Measurements from ENCODE around the gene LINGO3.

Gene LINGO3

DNA sequence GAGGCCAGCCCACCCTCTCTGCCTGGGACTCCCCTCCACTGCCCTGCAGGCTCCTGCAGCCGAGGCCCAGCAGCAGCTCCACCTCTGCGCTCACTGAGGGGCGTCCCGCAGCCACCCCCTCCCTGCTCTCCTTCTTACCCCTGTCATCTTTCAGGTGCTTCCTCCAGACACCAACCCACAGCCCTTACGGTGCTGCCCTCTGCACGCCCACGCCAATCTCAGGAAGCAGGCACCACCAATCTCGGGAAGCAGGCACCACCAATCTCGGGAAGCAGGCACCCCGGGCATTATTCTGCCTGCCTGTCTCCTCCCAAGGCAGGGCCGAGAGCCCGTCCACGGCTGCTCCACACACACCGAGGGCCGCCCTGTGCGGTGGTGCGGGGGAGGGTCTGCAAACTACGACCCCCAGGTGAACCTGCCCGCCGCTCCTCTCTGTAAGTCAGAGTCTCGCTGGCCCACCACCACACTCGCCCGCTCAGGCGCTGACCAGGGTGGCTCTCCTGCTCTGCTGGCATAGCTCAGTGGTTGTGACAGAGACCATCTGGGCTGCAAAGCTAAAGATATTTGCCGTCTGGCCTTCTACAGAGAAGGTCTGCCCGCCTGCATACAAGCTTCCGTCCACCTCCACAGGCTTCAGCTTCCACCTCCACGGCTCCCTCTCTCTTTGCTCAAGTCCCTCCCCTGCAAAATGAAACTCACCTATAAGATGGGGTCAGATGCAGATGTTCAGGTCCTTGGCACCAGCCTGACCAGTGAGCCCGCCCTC lies 17.5 kb upstream of the LINGO3 start:
- DNase-seq, result no peak

- DNase-seq, result no peak
Measured at GRCh38 chr19:2324220-2324948, 16.4 kb upstream of the LINGO3 start.

- DNase-seq, result no peak
Measured at GRCh38 chr19:2323707-2324106, 15.8 kb upstream of the LINGO3 start.

GRCh38 chr19:2321565-2322283 lies 13.8 kb upstream of the LINGO3 start:
- DNase-seq, result no peak

GRCh38 chr19:2320939-2321338 lies 13.0 kb upstream of the LINGO3 start:
- DNase-seq, result no peak

DNA sequence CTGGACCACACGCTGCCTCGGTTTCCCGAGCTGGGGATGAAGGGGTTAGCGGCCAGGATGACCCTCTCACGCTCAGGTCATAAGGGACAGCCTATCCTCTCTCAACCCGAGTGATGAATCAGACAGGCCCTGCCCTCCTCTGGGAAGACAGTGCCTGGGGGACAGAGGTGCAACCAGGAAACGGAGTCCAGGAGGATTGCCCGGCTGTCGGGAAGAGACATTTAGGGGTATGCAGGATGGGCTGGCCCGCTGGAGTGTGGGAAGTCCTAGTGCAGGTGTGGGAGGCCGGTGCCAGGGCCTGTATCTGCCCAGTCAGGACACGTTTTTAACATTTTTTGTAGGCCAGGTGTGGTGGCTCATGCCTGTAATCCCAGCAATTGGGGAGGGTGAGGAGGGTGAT lies 12.1 kb upstream of the LINGO3 start:
- no peak for DNase-seq

DNA sequence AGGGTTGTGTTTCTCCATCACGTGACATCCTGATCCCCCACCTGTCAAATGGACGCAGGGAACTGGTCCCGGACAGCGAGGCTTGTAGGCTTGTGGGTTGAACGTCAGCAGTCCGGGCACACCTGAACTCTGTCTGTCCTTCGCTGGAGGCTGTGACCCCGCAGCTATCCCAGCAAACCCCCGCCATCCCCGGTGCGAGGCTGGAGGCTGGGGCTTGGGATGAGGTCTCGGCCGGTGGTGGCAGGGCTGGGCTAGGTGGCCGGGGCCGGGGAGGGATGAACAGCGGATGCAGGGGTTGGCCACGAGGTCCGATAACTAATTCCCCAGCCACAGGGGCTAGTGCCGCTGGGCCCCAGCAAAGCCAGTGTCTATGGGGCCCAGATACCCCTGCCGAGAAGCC lies 11.6 kb upstream of the LINGO3 start:
- DNase-seq, result no peak

GRCh38 chr19:2318923-2319322 lies 11.0 kb upstream of the LINGO3 start:
- no peak for DNase-seq

- no peak for DNase-seq
Measured at GRCh38 chr19:2317756-2318155, 9.8 kb upstream of the LINGO3 start.

GRCh38 chr19:2317300-2317699 lies 9.3 kb upstream of the LINGO3 start:
- DNase-seq, result no peak

DNA sequence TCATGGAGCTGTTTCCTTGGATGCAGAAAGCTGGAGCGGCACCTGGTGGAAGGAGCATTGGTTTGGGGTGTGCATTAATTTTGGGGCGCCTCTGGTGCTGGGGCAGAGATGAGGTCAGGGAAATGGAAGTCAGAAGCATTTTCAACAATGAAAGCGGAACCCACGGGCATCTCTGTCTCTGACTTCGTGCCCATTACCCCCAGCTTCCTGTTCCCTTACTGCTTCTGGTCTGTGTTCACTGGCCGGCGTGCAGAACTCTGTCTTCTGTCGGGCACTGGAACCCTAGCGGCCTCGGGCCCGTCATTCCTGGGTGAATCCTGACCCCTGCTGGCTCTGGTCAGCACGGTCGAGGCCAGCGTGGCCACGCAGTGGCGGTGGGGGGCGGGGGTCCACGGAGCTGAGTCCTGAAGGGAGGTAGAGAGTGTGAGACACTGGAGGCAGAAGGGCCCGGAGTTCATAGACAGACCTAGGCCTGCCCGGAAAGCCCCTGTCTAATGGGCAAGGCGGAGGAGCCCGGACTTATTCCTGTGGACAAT lies 7.9 kb upstream of the LINGO3 start:
- no peak for DNase-seq

- DNase-seq, result no peak
Measured at GRCh38 chr19:2315121-2315817, 7.3 kb upstream of the LINGO3 start.

GRCh38 chr19:2312820-2313501 lies 5.0 kb upstream of the LINGO3 start:
- peak; percentile 42 for DNase-seq

DNA sequence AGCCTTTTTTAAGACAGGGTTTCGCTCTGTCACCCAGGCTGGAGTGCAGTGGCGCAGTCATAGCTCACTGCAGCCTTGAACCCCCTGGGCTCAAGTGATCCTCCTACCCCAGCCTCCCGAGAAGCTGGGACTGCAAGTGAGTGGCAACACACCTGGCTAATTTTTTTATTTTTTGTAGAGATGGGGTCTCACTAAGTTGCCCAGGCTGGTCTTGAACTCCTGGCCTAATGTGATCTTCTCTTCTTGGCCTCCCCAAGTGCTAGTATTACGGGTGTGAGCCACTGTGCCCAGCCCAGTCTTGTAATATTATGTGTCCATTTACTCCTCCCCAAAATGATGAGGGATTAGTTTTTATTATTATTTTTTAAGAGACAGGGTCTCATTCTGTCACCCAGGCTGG lies 3.1 kb upstream of the LINGO3 start:
- DNase-seq, result no peak

DNA sequence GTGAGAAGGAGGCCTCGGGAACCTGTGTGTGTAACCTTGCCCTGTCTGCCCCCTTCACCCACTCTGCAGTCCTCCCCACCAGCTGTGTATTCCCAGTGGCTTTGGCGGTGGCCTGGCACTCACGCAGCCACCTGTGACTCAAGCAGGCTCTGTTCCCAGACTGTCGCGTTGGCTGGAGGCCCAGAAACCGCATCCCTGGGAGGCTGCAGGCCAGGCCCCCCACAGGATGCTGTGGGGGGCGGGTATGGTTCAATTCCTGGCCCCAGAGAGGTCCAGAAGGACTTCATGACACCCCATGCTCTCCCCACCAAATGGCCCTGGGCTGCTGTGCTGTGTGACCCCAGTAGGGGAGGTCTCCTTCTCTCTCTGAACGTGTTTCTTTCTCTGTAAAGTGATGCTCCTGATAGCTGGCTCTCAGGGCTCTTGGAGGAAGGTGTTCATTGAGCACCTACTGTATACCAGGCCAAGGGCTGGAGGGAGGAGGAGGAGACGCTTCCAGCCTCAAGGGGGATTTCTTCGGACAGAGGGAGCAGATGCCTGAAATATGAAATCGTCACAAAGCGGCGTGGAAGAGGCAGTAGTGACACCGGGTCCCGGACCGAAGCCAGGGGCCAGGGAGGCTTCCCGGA lies 1.9 kb upstream of the LINGO3 start:
- no peak for DNase-seq

GRCh38 chr19:2307518-2308012 lies 389 bp downstream of the LINGO3 start:
- DNase-seq, result no peak

- DNase-seq, result no peak
Measured at GRCh38 chr19:2306971-2307370, 983 bp downstream of the LINGO3 start.

- DNase-seq, result no peak
Measured at GRCh38 chr19:2306281-2306806, 1.6 kb downstream of the LINGO3 start.

- DNase-seq, result no peak
Measured at GRCh38 chr19:2305452-2306280, 2.3 kb downstream of the LINGO3 start.

GRCh38 chr19:2303211-2303798 lies 4.6 kb downstream of the LINGO3 start:
- DNase-seq, result no peak
